Ascending aorta (tissue), 2 donors: ENCODE data around the gene OSBPL3. TPM values are rescaled to one million over a fixed set of nuclear protein-coding genes. Genes with fewer than 3 reads are reported as not detected.

Experiments used
- DNase-seq, 2 donors: peaks; one replicate each; pipeline ENCODE4 v3.0.0-alpha.2; 2019; ENCODE audit warnings: low spot score in 2 of 2
- H3K27ac ChIP-seq, 2 donors: fragments of 200-600 bp; sonication (generic); one replicate each; pipeline ENCODE4 v1.5.1; 2016 to 2017; ENCODE audit warnings: mild to moderate bottlenecking in 1 of 2
- H3K27me3 ChIP-seq: fragments of 200-600 bp; sonication (generic); one replicate; pipeline ENCODE4 v1.5.1; 2017
- H3K36me3 ChIP-seq, 2 donors: fragments of 200-600 bp; sonication (generic); one replicate each; pipeline ENCODE4 v1.5.1; 2016
- H3K4me1 ChIP-seq, 2 donors: fragments of 200-600 bp; sonication (generic); one replicate each; pipeline ENCODE4 v1.5.1; 2016 to 2017; ENCODE audit warnings: mild to moderate bottlenecking in 1 of 2
- H3K4me3 ChIP-seq, 2 donors: fragments of 200-600 bp; sonication (generic); one replicate each; pipeline ENCODE4 v1.5.1; 2016 to 2017; ENCODE audit warnings: mild to moderate bottlenecking in 1 of 2
- H3K9me3 ChIP-seq, 2 donors: fragments of 200-600 bp; sonication (generic); one replicate each; pipeline ENCODE4 v1.5.1; 2016
- CTCF ChIP-seq, 3 experiments: fragments of 200-600 bp in 2 of 3; fragments of 450-650 bp in 1 of 3; sonication (generic) in 2 of 3; IDR thresholded peaks; one replicate each; pipeline ENCODE4 v1.5.1; 2016 to 2019; ENCODE audit warnings: antibody characterized with exemption in 3 of 3, mild to moderate bottlenecking in 1 of 3, moderate library complexity in 1 of 3
- intact Hi-C: fragments of 100-400 bp; cut with DNase I; formaldehyde crosslinking; loops from one replicate; pipeline ENCODE4 v1.15.1; 2023
- total RNA-seq: library from RNA; depleted of rRNA; stranded (reverse); fragments of >200 nt; gene quantifications from one replicate; pipeline ENCODE4 v1.1.0, GENCODE V29; 2016

The OSBPL3 gene
- total RNA-seq, 1 donor from 2014 or later, result 0.96 TPM

- no peak overlapping the region for H3K27ac ChIP-seq
- H3K36me3 ChIP-seq, result no peaks in the 10 kb centered on the region
- no peak for TF ChIP-seq CTCF (IDR thresholded peaks at IDR 0.05)
- H3K27me3 ChIP-seq, result no peaks in the 10 kb centered on the region
- no peak for DNase-seq
- intact Hi-C loops, result no loop called here
- no peaks in the 10 kb centered on the region for H3K4me1 ChIP-seq
- no peaks in the 10 kb centered on the region for H3K9me3 ChIP-seq
- H3K4me3 ChIP-seq, result no peak overlapping the region
Measured at GRCh38 chr7:24943096-24943948, 36.7 kb downstream of the OSBPL3 start.

- Histone ChIP-seq H3K27me3 (no peaks in the 10 kb centered on the region), H3K4me3 (no peak overlapping the region), H3K4me1 (no peaks in the 10 kb centered on the region), H3K27ac (no peak overlapping the region), H3K36me3 (no peaks in the 10 kb centered on the region), H3K9me3 (no peaks in the 10 kb centered on the region)
- TF ChIP-seq CTCF (IDR thresholded peaks at IDR 0.05), result no peak
- no peak for DNase-seq
- intact Hi-C loops, result no loop called here
Measured at GRCh38 chr7:24942226-24942625, 37.8 kb downstream of the OSBPL3 start.

- no peaks in the 10 kb centered on the region for H3K27me3 ChIP-seq
- no peak overlapping the region for H3K27ac ChIP-seq
- H3K9me3 ChIP-seq, result no peaks in the 10 kb centered on the region
- H3K36me3 ChIP-seq, result no peaks in the 10 kb centered on the region
- intact Hi-C loops, result no loop called here
- TF ChIP-seq CTCF (IDR thresholded peaks at IDR 0.05), result no peak
- no peaks in the 10 kb centered on the region for H3K4me1 ChIP-seq
- DNase-seq, result no peak
- H3K4me3 ChIP-seq, result no peak overlapping the region
Measured at GRCh38 chr7:24939416-24939815, 40.6 kb downstream of the OSBPL3 start.

GRCh38 chr7:24936121-24936824 lies 43.7 kb downstream of the OSBPL3 start:
- Histone ChIP-seq H3K9me3 (no peaks in the 10 kb centered on the region), H3K27me3 (no peaks in the 10 kb centered on the region), H3K27ac (no peak overlapping the region), H3K4me3 (no peak overlapping the region), H3K36me3 (no peaks in the 10 kb centered on the region), H3K4me1 (no peaks in the 10 kb centered on the region)
- no peak for DNase-seq
- no peak for TF ChIP-seq CTCF (IDR thresholded peaks at IDR 0.05)
- intact Hi-C loops, result no loop called here

- intact Hi-C loops, result no loop called here
- H3K4me3 ChIP-seq, result no peak overlapping the region
- TF ChIP-seq CTCF (IDR thresholded peaks at IDR 0.05), result no peak
- H3K36me3 ChIP-seq, result no peaks in the 10 kb centered on the region
- no peaks in the 10 kb centered on the region for H3K9me3 ChIP-seq
- no peaks in the 10 kb centered on the region for H3K27me3 ChIP-seq
- DNase-seq, result no peak
- no peak overlapping the region for H3K27ac ChIP-seq
- H3K4me1 ChIP-seq, result no peaks in the 10 kb centered on the region
Measured at GRCh38 chr7:24933298-24933697, 46.7 kb downstream of the OSBPL3 start.
